Upper lobe of left lung (tissue), 6 donors: ENCODE results near the gene LRCH1. TPM values are rescaled to one million over a fixed set of nuclear protein-coding genes. Genes with fewer than 3 reads are reported as not detected.
A peak's percentile ranks its signal among the peaks of the same experiment; 100 is the strongest.

Source experiments
- ATAC-seq, 2 donors: fragments of 200-7000 bp; cut with Tn5 transposase; one replicate each; pipeline ENCODE4 v1.9.1; 2022; ENCODE audit warnings: mild to moderate bottlenecking in 2 of 2, moderate library complexity in 2 of 2; ENCODE audit not compliant: low FRiP score in 2 of 2
- DNase-seq, 2 donors: peaks; one replicate each; pipeline ENCODE4 v3.0.0-alpha.2; 2019 to 2020
- H3K27ac ChIP-seq, 4 donors: fragments of 200-600 bp; sonication (generic); one replicate each; pipeline ENCODE4 v1.5.1; 2016 to 2019
- H3K27me3 ChIP-seq, 4 donors: fragments of 200-600 bp; sonication (generic); one replicate each; pipeline ENCODE4 v1.5.1; 2017 to 2019
- H3K36me3 ChIP-seq, 4 donors: fragments of 200-600 bp; sonication (generic); one replicate each; pipeline ENCODE4 v1.5.1; 2016 to 2019
- H3K4me1 ChIP-seq, 4 donors: fragments of 200-600 bp; sonication (generic); one replicate each; pipeline ENCODE4 v1.5.1; 2018 to 2019
- H3K4me3 ChIP-seq, 4 donors: fragments of 200-600 bp; sonication (generic); one replicate each; pipeline ENCODE4 v1.5.1; 2017 to 2019; ENCODE audit warnings: mild to moderate bottlenecking in 2 of 4, moderate library complexity in 1 of 4
- H3K9me3 ChIP-seq, 4 donors: fragments of 200-600 bp; sonication (generic); one replicate each; pipeline ENCODE4 v1.5.1; 2018 to 2019
- EP300 ChIP-seq, 4 donors: sonication (generic); formaldehyde crosslinking; IDR thresholded peaks; one replicate each; pipeline ENCODE4 v1.5.1; 2017; ENCODE audit warnings: antibody characterized with exemption in 4 of 4, control low read depth in 2 of 4
- POLR2A ChIP-seq, 4 donors: fragments of 450-650 bp; IDR thresholded peaks; one replicate each; pipeline ENCODE4 v1.5.1; 2016 to 2017; ENCODE audit warnings: antibody characterized with exemption in 4 of 4, mild to moderate bottlenecking in 2 of 4
- POLR2AphosphoS5 ChIP-seq, 2 donors: sonication (generic); formaldehyde crosslinking; IDR thresholded peaks; one replicate each; pipeline ENCODE4 v1.5.1; 2017; ENCODE audit warnings: antibody characterized with exemption in 2 of 2
- WGBS, 2 donors: methylation state at CpG; one replicate each; pipeline ENCODE4 v1.1.5; 2017 to 2018; 5-methylcytosine and 5-hydroxymethylcytosine counted together
- total RNA-seq, 6 donors: library from RNA; depleted of rRNA in 4 of 6; stranded (reverse); fragments of >200 nt in 4 of 6; gene quantifications; one replicate each; pipeline versions ENCODE4 v1.1.0 to v1.2.1, GENCODE V29; 2016 to 2021
- TF ChIP-seq, protein P1 (sequence below), 6 experiments: fragments of 450-650 bp in 4 of 6; fragments of 200-600 bp in 2 of 6; sonication (generic) in 2 of 6; IDR thresholded peaks; one replicate each; pipeline ENCODE4 v1.5.1; 2016 to 2019; ENCODE audit warnings: antibody characterized with exemption in 6 of 6
- donor health status: DM: no; HTN: no; CAD: no; lungs with moderate emphysema.
- donor health status: DM: no; HTN: yes; CAD: no; lungs with severe emphysema.

LRCH1 gene
- total RNA-seq, 6 donors from 2014 or later: 17.2 to 27.0 (median 22.7) TPM

DNA sequence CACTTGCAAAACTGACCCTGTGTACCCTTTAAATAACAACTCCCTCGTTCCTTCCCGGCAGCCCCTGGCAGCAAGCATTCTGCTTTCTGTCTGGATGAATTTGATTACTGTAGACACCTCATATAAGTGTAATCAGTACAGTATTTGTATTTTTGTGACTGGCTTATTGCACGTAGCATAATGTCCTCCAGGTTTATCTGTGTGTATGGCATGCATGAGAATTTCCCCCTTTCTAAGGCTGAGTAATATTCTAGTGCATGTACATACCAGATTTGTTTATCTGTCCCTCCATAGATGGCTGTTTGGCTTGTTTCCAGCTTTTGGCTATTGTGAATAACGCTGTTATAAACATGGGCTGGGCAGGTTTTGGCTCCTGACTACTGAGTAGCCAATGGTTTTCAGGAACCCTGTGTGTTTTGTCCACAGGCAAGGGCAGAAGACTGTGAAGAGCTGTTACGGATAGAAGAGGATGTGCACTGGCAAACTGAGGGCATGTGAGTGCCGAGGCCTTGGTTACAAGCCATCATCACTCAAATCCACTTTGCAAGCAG, 146.0 kb downstream of the LRCH1 start:
- DNase-seq (no peak), ATAC-seq (no peak)
- WGBS, 2 donors: 57 to 68% methylated on average over 6 of the region's 6 CpGs
- Histone ChIP-seq H3K9me3 (no peaks in the 10 kb centered on the region), H3K36me3 (peaks cover 4 to 67% (median 17%) of the 10 kb centered on the region in 4 donors), H3K27ac (peak overlapping the region in 1 of 4 donors; percentile 53), H3K4me1 (peaks cover 7 to 15% (median 8%) of the 10 kb centered on the region in 4 donors), H3K27me3 (no peaks in the 10 kb centered on the region), H3K4me3 (no peak overlapping the region)
- TF ChIP-seq, protein P1, sequence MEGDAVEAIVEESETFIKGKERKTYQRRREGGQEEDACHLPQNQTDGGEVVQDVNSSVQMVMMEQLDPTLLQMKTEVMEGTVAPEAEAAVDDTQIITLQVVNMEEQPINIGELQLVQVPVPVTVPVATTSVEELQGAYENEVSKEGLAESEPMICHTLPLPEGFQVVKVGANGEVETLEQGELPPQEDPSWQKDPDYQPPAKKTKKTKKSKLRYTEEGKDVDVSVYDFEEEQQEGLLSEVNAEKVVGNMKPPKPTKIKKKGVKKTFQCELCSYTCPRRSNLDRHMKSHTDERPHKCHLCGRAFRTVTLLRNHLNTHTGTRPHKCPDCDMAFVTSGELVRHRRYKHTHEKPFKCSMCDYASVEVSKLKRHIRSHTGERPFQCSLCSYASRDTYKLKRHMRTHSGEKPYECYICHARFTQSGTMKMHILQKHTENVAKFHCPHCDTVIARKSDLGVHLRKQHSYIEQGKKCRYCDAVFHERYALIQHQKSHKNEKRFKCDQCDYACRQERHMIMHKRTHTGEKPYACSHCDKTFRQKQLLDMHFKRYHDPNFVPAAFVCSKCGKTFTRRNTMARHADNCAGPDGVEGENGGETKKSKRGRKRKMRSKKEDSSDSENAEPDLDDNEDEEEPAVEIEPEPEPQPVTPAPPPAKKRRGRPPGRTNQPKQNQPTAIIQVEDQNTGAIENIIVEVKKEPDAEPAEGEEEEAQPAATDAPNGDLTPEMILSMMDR (IDR thresholded peaks at IDR 0.05): no peak
- TF ChIP-seq POLR2AphosphoS5 (IDR thresholded peaks at IDR 0.05): peak in 1 of 2 donors; percentile 38

DNA sequence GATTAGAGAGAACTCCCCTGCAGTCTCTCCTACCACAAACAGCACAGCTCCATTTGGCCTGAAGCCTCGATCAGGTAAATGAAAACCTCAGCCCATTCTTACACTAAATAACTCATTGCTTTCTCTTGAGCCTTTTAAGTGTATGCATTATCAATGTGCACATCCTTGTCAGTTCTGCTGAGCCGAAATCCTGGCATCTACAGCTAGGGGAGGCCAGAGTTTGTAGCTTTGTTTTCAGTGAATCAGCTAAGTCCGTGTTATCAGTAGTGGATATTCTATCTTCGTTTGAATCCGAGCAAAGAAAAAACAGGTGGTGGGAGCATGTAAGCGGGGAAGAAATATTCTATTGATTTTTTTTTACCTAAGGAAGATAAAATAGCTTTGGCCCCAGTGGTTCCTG, 159.6 kb downstream of the LRCH1 start:
- ATAC-seq (no peak), DNase-seq (no peak)
- Histone ChIP-seq H3K36me3 (peaks cover 0 to 45% (median 14%) of the 10 kb centered on the region in 4 donors), H3K9me3 (no peaks in the 10 kb centered on the region), H3K27ac (no peak overlapping the region), H3K27me3 (no peaks in the 10 kb centered on the region), H3K4me1 (peaks cover 0 to 11% (median 2%) of the 10 kb centered on the region in 4 donors), H3K4me3 (no peak overlapping the region)
- TF ChIP-seq EP300 (IDR thresholded peaks at IDR 0.05) (no peak), POLR2AphosphoS5 (IDR thresholded peaks at IDR 0.05) (no peak), POLR2A (IDR thresholded peaks at IDR 0.05) (no peak)
- TF ChIP-seq, protein P1 (IDR thresholded peaks at IDR 0.05): no peak
- WGBS, 2 donors: 80 to 89% methylated on average over 6 of the region's 6 CpGs

DNA sequence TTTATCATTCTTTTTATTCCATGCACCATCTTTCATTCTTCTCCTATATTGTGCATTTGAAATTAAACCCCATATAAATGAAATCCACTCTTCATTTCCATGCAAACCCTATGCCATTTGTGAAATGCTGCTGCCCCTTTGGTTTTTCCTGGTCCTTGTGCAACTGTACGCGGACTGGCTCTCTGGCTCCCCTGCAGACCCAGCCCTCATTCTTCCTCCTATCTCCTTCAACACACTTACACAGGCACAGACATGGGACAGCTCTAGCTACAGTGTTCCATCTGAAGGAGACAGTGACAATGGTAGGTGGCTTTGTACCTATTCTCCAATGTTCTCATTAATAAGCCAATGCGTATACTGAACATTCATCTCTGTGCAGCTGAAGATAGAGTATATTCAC, 162.4 kb downstream of the LRCH1 start:
- 93 to 95% methylated on average over 3 of the region's 3 CpGs for WGBS, 2 donors

DNA sequence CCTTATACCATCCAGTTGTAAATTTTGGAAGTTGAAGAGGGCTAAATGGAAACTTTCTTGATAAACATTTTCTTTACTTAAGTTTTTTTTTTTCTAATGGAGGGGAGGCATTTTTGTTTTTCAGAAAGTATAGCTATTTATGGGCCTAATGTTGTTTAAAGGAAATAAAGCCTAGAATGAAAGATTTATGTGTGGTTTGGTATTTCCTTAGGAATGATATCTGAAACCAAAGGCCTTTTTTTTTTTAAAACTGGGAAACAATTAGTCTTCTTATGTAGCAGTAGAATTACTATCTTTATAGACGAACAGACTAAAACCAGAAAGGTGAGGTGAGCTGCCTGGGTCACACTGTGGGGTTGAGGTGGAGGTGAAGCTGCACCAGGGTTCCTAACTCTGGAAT, 163.9 kb downstream of the LRCH1 start:
- TF ChIP-seq POLR2AphosphoS5 (IDR thresholded peaks at IDR 0.05) (no peak), EP300 (IDR thresholded peaks at IDR 0.05) (no peak)
- Histone ChIP-seq H3K27ac (no peak overlapping the region), H3K9me3 (no peaks in the 10 kb centered on the region), H3K27me3 (no peaks in the 10 kb centered on the region), H3K4me3 (no peak overlapping the region), H3K36me3 (peaks cover 0 to 13% (median 1%) of the 10 kb centered on the region in 4 donors), H3K4me1 (peaks cover 0 to 11% (median 2%) of the 10 kb centered on the region in 4 donors)
- DNase-seq: no peak
- 78 to 94% methylated on average over 1 of the region's 1 CpG for WGBS, 2 donors
- ATAC-seq: no peak

More for the DNA sequence above, 162.4 kb downstream of the LRCH1 start:
- Histone ChIP-seq H3K9me3 (no peaks in the 10 kb centered on the region), H3K36me3 (peaks cover 0 to 27% (median 4%) of the 10 kb centered on the region in 4 donors), H3K27ac (no peak overlapping the region), H3K4me1 (peaks cover 0 to 11% (median 2%) of the 10 kb centered on the region in 4 donors), H3K4me3 (no peak overlapping the region), H3K27me3 (no peaks in the 10 kb centered on the region)
- ATAC-seq: no peak
- no peak for DNase-seq
- TF ChIP-seq POLR2AphosphoS5 (IDR thresholded peaks at IDR 0.05) (no peak), EP300 (IDR thresholded peaks at IDR 0.05) (no peak), POLR2A (IDR thresholded peaks at IDR 0.05) (no peak)
- TF ChIP-seq, protein P1 (IDR thresholded peaks at IDR 0.05): no peak

DNA sequence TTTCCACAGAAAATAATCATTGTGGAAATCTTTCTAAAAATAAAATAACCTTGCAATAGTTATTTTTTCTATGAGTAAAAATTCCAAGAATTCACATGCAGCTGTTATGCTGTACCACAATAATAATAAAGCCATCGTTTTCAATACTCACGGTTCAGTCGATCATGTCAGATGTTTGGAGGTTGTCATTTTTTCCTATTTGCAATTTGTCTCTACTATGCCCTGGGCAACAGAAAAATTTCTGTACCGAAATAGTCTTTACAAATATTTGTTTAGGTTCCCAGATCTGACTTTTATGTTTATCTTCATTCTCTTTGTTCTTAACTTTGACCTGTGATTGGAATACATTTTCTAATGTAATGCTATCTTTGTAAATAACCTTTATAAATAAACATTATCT, 164.3 kb downstream of the LRCH1 start:
- Histone ChIP-seq H3K36me3 (peaks cover 0 to 9% (median 1%) of the 10 kb centered on the region in 4 donors), H3K27me3 (no peaks in the 10 kb centered on the region), H3K4me3 (no peak overlapping the region), H3K4me1 (peaks cover 0 to 11% (median 2%) of the 10 kb centered on the region in 4 donors), H3K27ac (no peak overlapping the region), H3K9me3 (no peaks in the 10 kb centered on the region)
- ATAC-seq (no peak), DNase-seq (no peak)
- TF ChIP-seq, protein P1 (IDR thresholded peaks at IDR 0.05): no peak
- TF ChIP-seq POLR2A (IDR thresholded peaks at IDR 0.05) (no peak), POLR2AphosphoS5 (IDR thresholded peaks at IDR 0.05) (no peak), EP300 (IDR thresholded peaks at IDR 0.05) (no peak)
- WGBS, 2 donors: 77% methylated on average over 4 of the region's 4 CpGs
